Nucleus accumbens (tissue), 56 donors: ENCODE measurements around the gene TPSB2.
"Not testable (repeated sequence)": the region's sequence is repeated elsewhere in the genome, so short reads cannot be mapped to it uniquely, and the experiment has no call there.

ENCODE experiments used
- DNase-seq, 56 donors: peaks; one replicate each; lab custom pipeline; 2025; lab: John Stamatoyannopoulos, UW

TPSB2 gene

GRCh38 chr16:1262210-1262845 lies 32.3 kb upstream of the TPSB2 start:
- DNase-seq = no peak

- no peak for DNase-seq
Measured at GRCh38 chr16:1261131-1261892, 31.3 kb upstream of the TPSB2 start.

- no peak for DNase-seq
Measured at GRCh38 chr16:1260101-1260680, 30.2 kb upstream of the TPSB2 start.

GRCh38 chr16:1259760-1260068 lies 29.7 kb upstream of the TPSB2 start:
- DNase-seq = no peak

DNA sequence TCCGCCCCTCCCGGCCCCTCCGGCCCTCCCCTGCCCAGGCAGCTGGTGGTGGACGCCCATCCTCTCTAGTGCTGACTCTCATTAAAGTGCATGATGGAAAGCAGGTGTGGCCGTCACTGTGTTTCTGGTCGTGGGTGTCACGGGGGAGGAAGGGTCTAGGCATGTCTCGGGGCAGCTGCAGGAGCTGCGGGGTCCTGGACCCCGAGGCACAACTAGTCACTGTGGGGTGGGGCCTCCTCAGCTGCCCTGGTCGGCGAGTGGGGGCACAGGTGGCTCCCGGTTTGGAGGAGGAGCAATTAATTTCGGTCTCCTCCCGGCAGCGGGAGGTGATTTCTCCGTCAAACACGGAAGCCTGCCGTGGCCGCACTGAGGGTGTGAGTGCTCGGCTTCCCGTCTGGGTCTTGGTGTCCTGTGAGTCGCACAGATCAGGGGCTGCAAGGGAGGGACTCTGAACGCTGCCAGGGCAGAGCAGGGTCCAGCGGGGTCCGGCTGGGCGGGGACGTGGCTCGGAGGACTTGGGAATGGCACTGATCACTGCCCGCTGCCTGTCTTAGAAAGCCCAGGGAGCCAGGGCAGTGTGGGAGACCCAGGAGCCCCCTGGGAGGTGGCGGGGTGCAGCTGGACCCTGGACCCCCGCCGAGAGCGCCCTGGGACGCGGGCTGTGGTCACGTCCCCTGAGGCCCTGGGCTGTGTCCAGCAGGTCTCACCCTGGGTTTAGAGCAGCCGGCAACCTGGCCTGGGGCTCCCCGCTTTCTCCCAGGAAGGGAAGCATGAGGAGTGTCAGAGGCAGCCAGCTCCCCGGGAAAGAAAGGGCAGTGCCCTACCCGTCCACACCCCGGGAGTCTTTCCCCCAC lies 29.1 kb upstream of the TPSB2 start:
- no peak for DNase-seq

GRCh38 chr16:1258225-1258600 lies 28.2 kb upstream of the TPSB2 start:
- no peak for DNase-seq

- DNase-seq = no peak
Measured at GRCh38 chr16:1257561-1258224, 27.7 kb upstream of the TPSB2 start.

DNA sequence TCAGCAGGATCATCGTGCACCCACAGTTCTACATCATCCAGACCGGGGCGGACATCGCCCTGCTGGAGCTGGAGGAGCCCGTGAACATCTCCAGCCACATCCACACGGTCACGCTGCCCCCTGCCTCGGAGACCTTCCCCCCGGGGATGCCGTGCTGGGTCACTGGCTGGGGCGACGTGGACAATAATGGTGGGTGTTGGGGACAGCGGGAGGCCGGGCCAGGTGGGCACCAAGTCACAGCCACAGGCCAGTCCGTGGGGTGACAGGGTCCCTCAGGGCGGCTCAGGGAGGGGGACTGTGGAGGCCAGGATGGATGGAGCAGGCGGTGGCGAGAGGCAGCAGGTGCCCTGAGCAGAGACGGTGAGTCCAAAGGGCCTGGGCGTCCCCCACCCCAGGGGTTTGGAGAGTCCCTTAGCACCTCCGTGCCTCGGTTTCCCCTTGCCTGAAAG lies 26.9 kb upstream of the TPSB2 start:
- no peak for DNase-seq

- DNase-seq = not testable (repeated sequence)
Measured at GRCh38 chr16:1256296-1256873, 26.4 kb upstream of the TPSB2 start.

- not testable (repeated sequence) for DNase-seq
Measured at GRCh38 chr16:1255276-1256122, 25.5 kb upstream of the TPSB2 start, which contains the start of gene TPSD1. Gene TPSD1 (plus strand): TSS chr16:1256069. CDS start chr16:1256281, 212 bp downstream.

DNA sequence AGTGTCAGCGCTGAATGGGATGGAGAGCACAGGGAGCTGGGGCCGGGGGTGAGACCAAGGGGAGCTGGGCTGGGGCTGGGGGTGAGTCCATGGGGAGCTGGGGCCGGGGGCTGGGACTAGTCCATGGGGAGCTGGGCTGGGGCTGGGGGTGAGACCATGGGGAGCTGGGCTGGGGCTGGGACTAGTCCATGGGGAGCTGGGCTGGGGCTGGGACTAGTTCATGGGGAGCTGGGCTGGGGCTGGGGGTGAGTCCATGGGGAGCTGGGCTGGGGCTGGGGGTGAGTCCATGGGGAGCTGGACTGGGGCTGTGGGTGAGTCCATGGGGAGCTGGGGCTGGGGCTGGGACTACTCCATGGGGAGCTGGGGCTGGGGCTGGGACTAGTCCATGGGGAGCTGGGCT lies 24.8 kb upstream of the TPSB2 start:
- DNase-seq = not testable (repeated sequence)

GRCh38 chr16:1253701-1254364 lies 23.8 kb upstream of the TPSB2 start:
- not testable (repeated sequence) for DNase-seq

GRCh38 chr16:1249031-1249755 lies 19.2 kb upstream of the TPSB2 start:
- not testable (repeated sequence) for DNase-seq

DNA sequence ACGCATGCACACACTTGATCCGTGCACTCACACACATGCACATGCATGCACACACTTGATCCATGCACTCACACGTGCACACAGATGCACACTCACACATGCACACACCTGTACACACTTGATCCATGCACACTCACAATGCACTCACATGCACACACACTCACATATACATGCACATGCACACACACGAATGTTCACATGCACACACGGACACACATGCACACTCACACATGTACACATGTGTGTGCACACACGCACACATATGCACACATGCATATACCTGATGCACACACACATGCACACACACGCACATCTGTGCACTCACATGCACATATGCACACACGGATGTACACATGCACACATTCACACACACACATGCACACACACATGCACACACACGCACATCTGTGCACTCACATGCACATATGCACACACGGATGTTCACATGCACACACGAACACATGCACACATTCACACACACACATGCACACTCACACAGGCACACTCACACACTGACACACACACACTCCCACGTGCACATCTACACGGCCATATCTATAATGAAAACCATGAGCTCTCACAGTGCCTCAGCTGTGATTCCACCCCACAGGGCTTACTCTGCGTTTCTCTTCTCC lies 18.0 kb upstream of the TPSB2 start:
- not testable (repeated sequence) for DNase-seq

DNA sequence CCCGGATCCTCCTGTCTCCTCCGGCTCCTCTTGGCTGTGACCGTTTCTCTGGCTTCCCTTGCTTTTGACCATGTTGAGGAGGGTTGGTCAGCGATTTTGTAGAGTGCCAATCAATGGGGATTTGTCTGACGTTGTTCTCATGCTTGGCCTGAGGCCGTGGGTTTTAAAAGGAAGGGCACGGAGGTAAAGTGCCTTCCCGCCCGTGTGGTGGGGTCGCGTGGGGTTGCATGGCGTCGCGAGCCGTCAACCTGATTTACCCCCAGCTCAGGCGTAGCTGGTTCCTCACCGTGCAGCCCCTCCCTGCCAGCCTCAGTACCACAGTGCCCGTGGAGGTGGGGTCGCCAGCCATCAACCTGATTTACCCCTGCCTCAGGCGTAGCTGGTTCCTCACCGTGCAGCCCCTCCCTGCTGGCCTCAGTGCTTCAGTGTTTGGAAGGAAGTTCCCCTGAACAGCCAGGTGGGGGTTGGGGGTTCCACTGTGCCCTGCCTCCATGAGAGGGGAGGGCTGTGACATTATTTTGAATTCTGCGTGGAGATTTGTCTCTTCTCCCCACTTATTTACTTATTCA lies 15.6 kb upstream of the TPSB2 start:
- DNase-seq = no peak

DNA sequence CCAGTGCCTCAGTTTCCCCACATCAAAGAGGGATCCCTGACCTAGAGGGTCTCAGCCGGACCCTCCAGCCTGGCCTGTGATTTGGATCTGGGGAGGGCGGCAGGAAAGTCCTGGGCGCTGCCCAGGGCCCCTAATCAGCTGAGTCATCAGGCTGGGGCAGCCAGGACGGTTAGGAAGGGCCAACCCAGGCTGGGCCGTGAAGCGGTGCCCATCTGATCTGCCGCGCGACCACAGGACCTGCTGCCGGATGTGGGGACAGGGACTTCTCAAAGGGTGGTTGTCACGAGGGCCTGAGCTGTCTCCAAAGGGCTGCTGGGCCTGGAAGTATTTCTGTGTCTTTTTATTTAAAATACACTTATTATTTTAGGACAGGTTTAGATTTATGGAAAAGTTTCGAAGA lies 14.9 kb upstream of the TPSB2 start:
- no peak for DNase-seq
